Astrocyte (in vitro differentiated cells and primary cell): Measurements from ENCODE around the gene CBS.
"Not testable (repeated sequence)": the region's sequence is repeated elsewhere in the genome, so short reads cannot be mapped to it uniquely, and the experiment has no call there.

Experiments
- EZH2 ChIP-seq: IDR thresholded peaks from 2 replicates; pipeline ENCODE4 v1.6.1; 2012; ENCODE audit warnings: mild to moderate bottlenecking, low read length, inconsistent platforms; ENCODE audit not compliant: insufficient read depth
- TF ChIP-seq, protein P1 (sequence below): IDR thresholded peaks from 2 replicates; pipeline ENCODE4 v1.5.1; 2011; ENCODE audit warnings: low read depth, mild to moderate bottlenecking, inconsistent platforms, low read length, moderate library complexity; ENCODE audit not compliant: insufficient read depth

DNA sequence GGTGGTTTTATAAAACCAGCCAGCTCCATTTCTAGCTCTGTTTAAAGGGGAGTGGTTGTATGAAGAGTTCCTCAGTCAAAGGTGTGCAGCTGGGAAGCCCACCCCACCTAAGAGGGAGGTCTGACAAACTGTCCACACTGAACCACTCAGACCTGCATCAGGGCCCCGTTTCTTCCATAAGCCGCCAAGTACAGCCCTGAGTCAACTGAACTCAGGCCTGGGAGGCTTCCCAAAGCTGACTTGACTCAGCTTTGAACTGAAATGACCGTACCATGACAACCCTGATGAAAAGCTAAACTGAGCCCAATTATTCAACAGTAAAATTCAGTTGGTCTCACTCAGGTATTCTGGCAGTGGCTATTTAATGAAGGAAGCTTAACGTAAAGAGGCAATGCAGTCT, 26.6 kb upstream of the CBS start:
- TF ChIP-seq, protein P1, sequence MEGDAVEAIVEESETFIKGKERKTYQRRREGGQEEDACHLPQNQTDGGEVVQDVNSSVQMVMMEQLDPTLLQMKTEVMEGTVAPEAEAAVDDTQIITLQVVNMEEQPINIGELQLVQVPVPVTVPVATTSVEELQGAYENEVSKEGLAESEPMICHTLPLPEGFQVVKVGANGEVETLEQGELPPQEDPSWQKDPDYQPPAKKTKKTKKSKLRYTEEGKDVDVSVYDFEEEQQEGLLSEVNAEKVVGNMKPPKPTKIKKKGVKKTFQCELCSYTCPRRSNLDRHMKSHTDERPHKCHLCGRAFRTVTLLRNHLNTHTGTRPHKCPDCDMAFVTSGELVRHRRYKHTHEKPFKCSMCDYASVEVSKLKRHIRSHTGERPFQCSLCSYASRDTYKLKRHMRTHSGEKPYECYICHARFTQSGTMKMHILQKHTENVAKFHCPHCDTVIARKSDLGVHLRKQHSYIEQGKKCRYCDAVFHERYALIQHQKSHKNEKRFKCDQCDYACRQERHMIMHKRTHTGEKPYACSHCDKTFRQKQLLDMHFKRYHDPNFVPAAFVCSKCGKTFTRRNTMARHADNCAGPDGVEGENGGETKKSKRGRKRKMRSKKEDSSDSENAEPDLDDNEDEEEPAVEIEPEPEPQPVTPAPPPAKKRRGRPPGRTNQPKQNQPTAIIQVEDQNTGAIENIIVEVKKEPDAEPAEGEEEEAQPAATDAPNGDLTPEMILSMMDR: not testable (repeated sequence)
- not testable (repeated sequence) for TF ChIP-seq EZH2
